Measurements from ENCODE around the gene BDH2.

The BDH2 gene

GRCh38 chr4:103030791-103031190 is 68.8 kb downstream of the BDH2 start:
- DNase-seq (ENCODE audit: low read depth) = no peak
- TF ChIP-seq CTCF (conservative IDR thresholded peaks at IDR 0.05; ENCODE audit: low read depth, low read length) = no peak
- H3K4me3 ChIP-seq (ENCODE audit: low read depth, low read length) = no peak overlapping the region

GRCh38 chr4:103029300-103029699 is 70.3 kb downstream of the BDH2 start:
- no peak for DNase-seq (ENCODE audit: low read depth)
- no peak for TF ChIP-seq CTCF (conservative IDR thresholded peaks at IDR 0.05; ENCODE audit: low read depth, low read length)
- no peak overlapping the region for H3K4me3 ChIP-seq (ENCODE audit: low read depth, low read length)

Data from choroid plexus epithelial cell (primary cell).